Right renal pelvis (tissue), 4 donors: Measurements from ENCODE around the gene POLD2. TPM values are rescaled to one million over a fixed set of nuclear protein-coding genes. Genes with fewer than 3 reads are reported as not detected.

Source experiments
- DNase-seq, 4 donors: peaks; one replicate each; pipeline ENCODE4 v3.0.0-alpha.2; 2013; ENCODE audit warnings: low read depth in 4 of 4, low spot score in 3 of 4, missing footprints in 1 of 4
- polyA plus RNA-seq, 4 donors: library from polyadenylated mRNA; unstranded; fragments of 120-200 nt; gene quantifications; one replicate each; pipeline ENCODE4 v1.2.1, GENCODE V29; 2013; ENCODE audit not compliant: insufficient read length in 4 of 4

Gene POLD2
- polyA plus RNA-seq, 4 donors, result 116 to 131 (median 120) TPM

- DNase-seq, result no peak
Measured at GRCh38 chr7:44084701-44085100, 38.6 kb downstream of the POLD2 start.

- no peak for DNase-seq
Measured at GRCh38 chr7:44083796-44084195, 39.6 kb downstream of the POLD2 start.

GRCh38 chr7:44082541-44083207 is 40.7 kb downstream of the POLD2 start:
- DNase-seq, result peak; percentile 86 to 98 (median 96)

- DNase-seq, result no peak
Measured at GRCh38 chr7:44081266-44081748, 42.0 kb downstream of the POLD2 start.

GRCh38 chr7:44080686-44081265 is 42.6 kb downstream of the POLD2 start:
- DNase-seq, result no peak

- no peak for DNase-seq
Measured at GRCh38 chr7:44080118-44080517, 43.2 kb downstream of the POLD2 start.

- DNase-seq, result no peak
Measured at GRCh38 chr7:44079331-44080021, 43.9 kb downstream of the POLD2 start.

GRCh38 chr7:44078521-44078920 is 44.8 kb downstream of the POLD2 start:
- peak in 2 of 4 donors; percentile 58 to 60 for DNase-seq

- no peak for DNase-seq
Measured at GRCh38 chr7:44077681-44078091, 45.7 kb downstream of the POLD2 start.

- no peak for DNase-seq
Measured at GRCh38 chr7:44077061-44077460, 46.3 kb downstream of the POLD2 start.

GRCh38 chr7:44076101-44076895 is 47.0 kb downstream of the POLD2 start:
- no peak for DNase-seq

GRCh38 chr7:44075296-44076075 is 47.9 kb downstream of the POLD2 start:
- DNase-seq, result no peak

- no peak for DNase-seq
Measured at GRCh38 chr7:44074349-44074695, 49.0 kb downstream of the POLD2 start.

GRCh38 chr7:44073664-44074348 is 49.5 kb downstream of the POLD2 start:
- no peak for DNase-seq

GRCh38 chr7:44072364-44073231 is 50.8 kb downstream of the POLD2 start:
- peak in 1 of 4 donors; percentile 38 for DNase-seq

- DNase-seq, result no peak
Measured at GRCh38 chr7:44071726-44072363, 51.5 kb downstream of the POLD2 start.

GRCh38 chr7:44068054-44068453 is 55.3 kb downstream of the POLD2 start:
- DNase-seq, result no peak
